Measurements from ENCODE around the gene RPA3. TPM values are rescaled to one million over a fixed set of nuclear protein-coding genes. Genes with fewer than 3 reads are reported as not detected.
A peak's percentile ranks its signal among the peaks of the same experiment; 100 is the strongest.

The RPA3 gene
- total RNA-seq, 1 experiment from 2014 or later, result 87.5 TPM

- no TSS peak for BruUV-seq (replicated peaks)
- Histone ChIP-seq H3K9ac (ENCODE audit: low read length) (no peak overlapping the region), H2AFZ (ENCODE audit: low read depth, low read length, poor library complexity, severe bottlenecking) (no peak overlapping the region), H3K27ac (ENCODE audit: low read depth, low read length) (no peak overlapping the region), H3K4me1 (ENCODE audit: control insufficient read depth in 1 of 2, insufficient read depth in 2 of 2, low read length in 2 of 2) (no peaks in the 10 kb centered on the region), H3K4me3 (replicated peaks in 1 of 2; ENCODE audit: low read depth in 1 of 2, low read length in 2 of 2) (no peak overlapping the region), H3K9me3 (ENCODE audit: control insufficient read depth in 1 of 2, insufficient read depth in 1 of 2, low read depth in 1 of 2, low read length in 2 of 2) (no peaks in the 10 kb centered on the region), H3K4me2 (ENCODE audit: low read length) (no peak overlapping the region), H3K36me3 (ENCODE audit: control insufficient read depth in 1 of 2, insufficient read depth in 2 of 2, low read length in 2 of 2) (no peaks in the 10 kb centered on the region), H3K27me3 (ENCODE audit: insufficient read depth, low read length) (no peaks in the 10 kb centered on the region), H4K20me1 (ENCODE audit: insufficient read depth) (no peaks in the 10 kb centered on the region), H3K79me2 (ENCODE audit: insufficient read depth, low read length) (no peaks in the 10 kb centered on the region; the same call in 1 of the 2 replicates), H3K9me2 (ENCODE audit: insufficient read depth) (no peaks in the 10 kb centered on the region)
- no peak for TF ChIP-seq ZFX (IDR thresholded peaks at IDR 0.05)
- TF ChIP-seq ZNF274 (IDR thresholded peaks at IDR 0.05; ENCODE audit: low read depth, low read length), result no peak
- TF ChIP-seq POLR2AphosphoS5 (IDR thresholded peaks at IDR 0.05; ENCODE audit: low read depth, low read length), result no peak
- no peak for TF ChIP-seq POLR2A (IDR thresholded peaks at IDR 0.05; ENCODE audit: borderline replicate concordance, extremely low read depth, insufficient read depth, insufficient read length)
- TF ChIP-seq SRF (IDR thresholded peaks at IDR 0.05; ENCODE audit: low read depth), result no peak
- no peak for TF ChIP-seq CBX3 (IDR thresholded peaks at IDR 0.05; ENCODE audit: low read depth)
- ChIA-PET RAD21 (ENCODE audit: low non-redundant PET in 1 of 2, low total read pairs in 2 of 2, uncharacterized antibody in 2 of 2, unreplicated experiment in 2 of 2) (no interaction called here), CTCF (no interaction called here), POLR2A (no interaction called here)
- no peak for DNase-seq (ENCODE audit: low read depth, low spot score)
- intact Hi-C loops (cut with micrococcal nuclease), result no loop called here
- no peak for ATAC-seq
These were observed 63.3 kb downstream of the RPA3 start for GRCh38 chr7:7654964-7655715.

GRCh38 chr7:7653593-7654187, 64.7 kb downstream of the RPA3 start:
- no peaks in the 10 kb centered on the region; the same call in 1 of the 2 replicates for H3K79me2 ChIP-seq (ENCODE audit: insufficient read depth, low read length)
- no peak overlapping the region for H3K4me3 ChIP-seq (replicated peaks in 1 of 2; ENCODE audit: low read depth in 1 of 2, low read length in 2 of 2)
- RAD21 ChIA-PET (ENCODE audit: low non-redundant PET in 1 of 2, low total read pairs in 2 of 2, uncharacterized antibody in 2 of 2, unreplicated experiment in 2 of 2), result no interaction called here
- H3K4me1 ChIP-seq (ENCODE audit: control insufficient read depth in 1 of 2, insufficient read depth in 2 of 2, low read length in 2 of 2), result no peaks in the 10 kb centered on the region
- H3K36me3 ChIP-seq (ENCODE audit: control insufficient read depth in 1 of 2, insufficient read depth in 2 of 2, low read length in 2 of 2), result no peaks in the 10 kb centered on the region
- CTCF ChIA-PET, result no interaction called here
- H3K9ac ChIP-seq (ENCODE audit: low read length), result no peak overlapping the region
- H3K9me2 ChIP-seq (ENCODE audit: insufficient read depth), result no peaks in the 10 kb centered on the region
- H3K27ac ChIP-seq (ENCODE audit: low read depth, low read length), result no peak overlapping the region
- intact Hi-C loops (cut with micrococcal nuclease), result no loop called here
- DNase-seq (ENCODE audit: low read depth, low spot score), result peak; percentile 28
- no peaks in the 10 kb centered on the region for H4K20me1 ChIP-seq (ENCODE audit: insufficient read depth)
- TF ChIP-seq CBX3 (IDR thresholded peaks at IDR 0.05; ENCODE audit: low read depth) (0 out of 2 replicates have a peak, but pooled peaks have one; percentile 35), CEBPB (IDR thresholded peaks at IDR 0.05; ENCODE audit: low read depth) (peak; percentile 37; the same call in 1 of the 2 replicates), EZH2phosphoT487 (IDR thresholded peaks at IDR 0.05; ENCODE audit: borderline replicate concordance) (no peak), RAD21 (IDR thresholded peaks at IDR 0.05; ENCODE audit: low read depth) (peak; percentile 26; the same call in 1 of the 2 replicates), TCF7L2 (IDR thresholded peaks at IDR 0.05; ENCODE audit: borderline replicate concordance, extremely low read depth, insufficient read depth, insufficient read length) (no peak), YY1 (IDR thresholded peaks at IDR 0.05; ENCODE audit: extremely low read depth, insufficient replicate concordance, low read depth, low read length) (peak; percentile 46)
- TF ChIP-seq, protein P1, sequence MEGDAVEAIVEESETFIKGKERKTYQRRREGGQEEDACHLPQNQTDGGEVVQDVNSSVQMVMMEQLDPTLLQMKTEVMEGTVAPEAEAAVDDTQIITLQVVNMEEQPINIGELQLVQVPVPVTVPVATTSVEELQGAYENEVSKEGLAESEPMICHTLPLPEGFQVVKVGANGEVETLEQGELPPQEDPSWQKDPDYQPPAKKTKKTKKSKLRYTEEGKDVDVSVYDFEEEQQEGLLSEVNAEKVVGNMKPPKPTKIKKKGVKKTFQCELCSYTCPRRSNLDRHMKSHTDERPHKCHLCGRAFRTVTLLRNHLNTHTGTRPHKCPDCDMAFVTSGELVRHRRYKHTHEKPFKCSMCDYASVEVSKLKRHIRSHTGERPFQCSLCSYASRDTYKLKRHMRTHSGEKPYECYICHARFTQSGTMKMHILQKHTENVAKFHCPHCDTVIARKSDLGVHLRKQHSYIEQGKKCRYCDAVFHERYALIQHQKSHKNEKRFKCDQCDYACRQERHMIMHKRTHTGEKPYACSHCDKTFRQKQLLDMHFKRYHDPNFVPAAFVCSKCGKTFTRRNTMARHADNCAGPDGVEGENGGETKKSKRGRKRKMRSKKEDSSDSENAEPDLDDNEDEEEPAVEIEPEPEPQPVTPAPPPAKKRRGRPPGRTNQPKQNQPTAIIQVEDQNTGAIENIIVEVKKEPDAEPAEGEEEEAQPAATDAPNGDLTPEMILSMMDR (IDR thresholded peaks at IDR 0.05 in 2 of 3, conservative IDR thresholded peaks at IDR 0.05 in 1 of 3; ENCODE audit: borderline replicate concordance in 1 of 3, insufficient read depth in 1 of 3, low read depth in 2 of 3, low read length in 2 of 3), result peak; percentile 20 to 80 (median 76); a peak in 5 of 6 replicates
- peak; percentile 71 for ATAC-seq
- no TSS peak for BruUV-seq (replicated peaks)
- H3K4me2 ChIP-seq (ENCODE audit: low read length), result no peak overlapping the region
- no peaks in the 10 kb centered on the region for H3K27me3 ChIP-seq (ENCODE audit: insufficient read depth, low read length)
- POLR2A ChIA-PET, result no interaction called here
- no peaks in the 10 kb centered on the region for H3K9me3 ChIP-seq (ENCODE audit: control insufficient read depth in 1 of 2, insufficient read depth in 1 of 2, low read depth in 1 of 2, low read length in 2 of 2)
- no peak overlapping the region for H2AFZ ChIP-seq (ENCODE audit: low read depth, low read length, poor library complexity, severe bottlenecking)

Measured in HCT116 (cell line).